Thymus (tissue), 11 donors: ENCODE results near the gene CDCP2. TPM values are rescaled to one million over a fixed set of nuclear protein-coding genes. Genes with fewer than 3 reads are reported as not detected.

ENCODE experiments used
- DNase-seq, 9 donors: peaks; one replicate each; pipeline ENCODE4 v3.0.0-alpha.2; 2013; ENCODE audit warnings: low spot score in 9 of 9, low read depth in 6 of 9, missing footprints in 1 of 9
- H3K27ac ChIP-seq, 2 donors: one replicate each; pipeline ENCODE4 v1.5.1; 2013; ENCODE audit warnings: control low read depth in 1 of 2, low read depth in 1 of 2, low read length in 1 of 2, mild to moderate bottlenecking in 1 of 2, moderate library complexity in 1 of 2
- H3K27me3 ChIP-seq, 2 donors: one replicate each; pipeline ENCODE4 v1.5.1; 2013; ENCODE audit warnings: low read length in 1 of 2; ENCODE audit not compliant: control insufficient read depth in 2 of 2, insufficient read depth in 1 of 2
- H3K36me3 ChIP-seq, 2 donors: one replicate each; pipeline ENCODE4 v1.5.1; 2013; ENCODE audit warnings: low read length in 1 of 2, mild to moderate bottlenecking in 1 of 2, moderate library complexity in 1 of 2; ENCODE audit not compliant: control insufficient read depth in 2 of 2, insufficient read depth in 2 of 2
- H3K4me1 ChIP-seq, 2 donors: one replicate each; pipeline ENCODE4 v1.5.1; 2013; ENCODE audit warnings: low read length in 2 of 2; ENCODE audit not compliant: control insufficient read depth in 2 of 2, insufficient read depth in 2 of 2
- H3K4me3 ChIP-seq, 2 donors: one replicate each; pipeline ENCODE4 v1.5.1; 2013; ENCODE audit warnings: low read length in 2 of 2, control low read depth in 1 of 2, mild to moderate bottlenecking in 1 of 2
- H3K9me3 ChIP-seq, 2 donors: one replicate each; pipeline ENCODE4 v1.5.1; 2013; ENCODE audit warnings: low read length in 1 of 2, mild to moderate bottlenecking in 1 of 2; ENCODE audit not compliant: control insufficient read depth in 2 of 2, insufficient read depth in 1 of 2
- WGBS: extraction: QIAGEN DNeasy Blood & Tissue Kit; methylation state at CpG from one replicate; pipeline ENCODE4 v1.1.7; 2013; 5-methylcytosine and 5-hydroxymethylcytosine counted together
- polyA plus RNA-seq: library from polyadenylated mRNA; stranded (reverse); fragments of 200-250 nt; gene quantifications from one replicate; pipeline ENCODE4 v1.2.3, GENCODE V29; 2013
- total RNA-seq: library from RNA; stranded (reverse); fragments of 120-200 nt; gene quantifications from one replicate; pipeline ENCODE4 v1.2.4, GENCODE V29; 2013
- donor health status: healthy.

CDCP2 gene
- total and polyA plus RNA-seq, 2 donors: not detected

- Histone ChIP-seq H3K27me3 (no peaks in the 10 kb centered on the region), H3K4me3 (no peak overlapping the region), H3K4me1 (no peaks in the 10 kb centered on the region), H3K27ac (no peak overlapping the region), H3K36me3 (peaks cover 2 to 5% of the 10 kb centered on the region in 2 donors), H3K9me3 (no peaks in the 10 kb centered on the region)
- no peak for DNase-seq
- 99% methylated on average over 3 of the region's 3 CpGs for WGBS
Measured at GRCh38 chr1:54186056-54186455, 33.3 kb upstream of the CDCP2 start.

GRCh38 chr1:54180701-54181360 lies 28.0 kb upstream of the CDCP2 start:
- H3K9me3 ChIP-seq: no peaks in the 10 kb centered on the region
- H3K4me3 ChIP-seq: no peak overlapping the region
- H3K4me1 ChIP-seq: no peaks in the 10 kb centered on the region
- H3K36me3 ChIP-seq: peaks cover 2 to 3% of the 10 kb centered on the region in 2 donors
- no peak for DNase-seq
- H3K27me3 ChIP-seq: no peaks in the 10 kb centered on the region
- H3K27ac ChIP-seq: no peak overlapping the region
- 97% methylated on average over 5 of the region's 5 CpGs for WGBS

DNA sequence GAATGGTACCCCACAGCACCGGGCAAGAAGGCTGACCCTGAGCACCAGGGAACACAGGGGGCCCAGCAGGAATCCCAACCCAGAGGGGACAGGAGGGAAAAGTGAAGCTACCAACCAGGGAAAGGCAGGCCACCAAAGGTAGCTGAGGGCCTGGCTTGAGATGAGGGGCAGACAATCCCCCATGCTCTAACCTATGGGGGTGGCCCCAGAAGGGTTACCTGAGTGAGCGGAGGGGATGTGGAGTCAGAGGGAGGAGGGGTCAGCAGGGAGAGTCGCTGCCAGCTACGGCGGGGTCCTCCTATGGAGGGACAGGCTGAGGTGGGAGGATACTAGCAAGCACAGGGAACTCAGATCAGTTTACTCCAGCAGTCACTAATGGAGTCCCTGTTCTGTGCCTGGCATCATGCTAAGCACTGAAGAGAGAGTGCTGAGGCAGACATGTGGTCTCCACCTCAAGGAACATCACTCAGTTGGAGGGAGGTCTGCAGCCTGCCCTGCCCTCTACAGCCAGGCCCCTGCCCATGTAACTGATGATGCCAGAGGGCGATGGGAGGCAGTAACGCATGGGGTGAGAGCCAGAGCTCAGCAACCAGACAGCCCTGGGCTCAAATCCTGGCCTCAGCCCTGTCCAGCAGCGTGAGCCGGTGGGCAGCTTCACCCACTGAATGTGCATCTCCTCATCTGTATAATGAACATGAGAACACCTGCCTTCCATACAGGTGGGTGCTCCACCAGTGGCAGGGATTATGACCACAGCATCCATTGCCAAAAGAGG lies 25.7 kb upstream of the CDCP2 start:
- Histone ChIP-seq H3K4me1 (peaks cover 0 to 2% of the 10 kb centered on the region in 2 donors), H3K27ac (no peak overlapping the region), H3K9me3 (no peaks in the 10 kb centered on the region), H3K27me3 (no peaks in the 10 kb centered on the region), H3K36me3 (peaks cover 2 to 3% of the 10 kb centered on the region in 2 donors), H3K4me3 (no peak overlapping the region)
- 91% methylated on average over 9 of the region's 9 CpGs for WGBS
- no peak for DNase-seq

DNA sequence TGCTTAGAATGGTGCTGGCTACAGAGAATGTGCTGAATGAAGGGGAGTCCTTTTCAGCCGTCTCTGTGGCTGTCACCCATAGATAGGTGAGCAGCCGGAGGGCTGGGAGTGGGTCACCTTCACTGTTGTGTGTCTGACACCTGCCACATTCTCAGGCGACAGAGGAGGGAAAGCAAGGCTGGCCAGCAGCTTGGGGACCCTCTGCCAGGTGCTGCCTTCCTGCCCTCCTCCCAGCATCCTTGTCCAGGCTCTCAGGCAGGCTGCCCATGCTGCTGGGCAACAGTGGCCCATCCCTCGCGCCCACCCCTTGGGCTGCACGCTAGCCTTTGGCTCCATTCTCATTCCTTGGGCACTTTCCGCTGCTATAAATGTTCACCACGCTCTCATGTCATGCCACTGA lies 24.9 kb upstream of the CDCP2 start:
- Histone ChIP-seq H3K27ac (no peak overlapping the region), H3K27me3 (no peaks in the 10 kb centered on the region), H3K36me3 (peaks cover 2 to 3% of the 10 kb centered on the region in 2 donors), H3K9me3 (no peaks in the 10 kb centered on the region), H3K4me3 (no peak overlapping the region), H3K4me1 (peaks cover 0 to 2% of the 10 kb centered on the region in 2 donors)
- WGBS: over 99% methylated on average over 8 of the region's 8 CpGs
- no peak for DNase-seq

- no peaks in the 10 kb centered on the region for H3K9me3 ChIP-seq
- H3K27ac ChIP-seq: no peak overlapping the region
- peaks cover 0 to 2% of the 10 kb centered on the region in 2 donors for H3K4me1 ChIP-seq
- H3K36me3 ChIP-seq: peaks cover 2 to 3% of the 10 kb centered on the region in 2 donors
- DNase-seq: no peak
- H3K4me3 ChIP-seq: no peak overlapping the region
- 94% methylated on average over 6 of the region's 6 CpGs for WGBS
- no peaks in the 10 kb centered on the region for H3K27me3 ChIP-seq
Measured at GRCh38 chr1:54176621-54177327, 24.0 kb upstream of the CDCP2 start.

DNA sequence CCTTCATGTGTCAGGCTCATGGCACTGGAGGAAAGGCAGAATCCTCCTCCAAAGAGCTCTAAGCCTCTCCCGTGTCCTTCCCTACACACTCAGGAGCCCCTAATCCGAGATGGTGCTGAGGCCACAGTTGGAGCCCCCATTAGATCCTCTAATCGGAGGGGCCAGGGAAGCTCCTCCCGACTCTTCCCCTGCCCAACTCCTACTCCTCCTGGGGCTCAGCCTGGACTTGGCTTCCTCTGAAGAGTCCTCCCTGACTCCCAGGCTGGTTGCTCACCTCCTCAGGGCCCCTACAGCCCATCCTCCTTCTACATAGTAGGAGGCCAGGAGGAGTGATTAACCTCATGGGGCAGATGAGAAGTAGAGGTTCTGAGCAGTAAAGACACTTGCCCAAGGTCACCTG lies 21.3 kb upstream of the CDCP2 start:
- no peak overlapping the region for H3K27ac ChIP-seq
- H3K27me3 ChIP-seq: no peaks in the 10 kb centered on the region
- no peak for DNase-seq
- H3K4me3 ChIP-seq: no peak overlapping the region
- peaks cover 0 to 3% of the 10 kb centered on the region in 2 donors for H3K36me3 ChIP-seq
- 95% methylated on average over 4 of the region's 4 CpGs for WGBS
- no peaks in the 10 kb centered on the region for H3K9me3 ChIP-seq
- peaks cover 0 to 2% of the 10 kb centered on the region in 2 donors for H3K4me1 ChIP-seq

GRCh38 chr1:54173681-54174080 lies 20.9 kb upstream of the CDCP2 start:
- 79% methylated on average over 9 of the region's 9 CpGs for WGBS
- no peak overlapping the region for H3K27ac ChIP-seq
- DNase-seq: no peak
- H3K27me3 ChIP-seq: no peaks in the 10 kb centered on the region
- H3K4me1 ChIP-seq: peaks cover 0 to 2% of the 10 kb centered on the region in 2 donors
- H3K9me3 ChIP-seq: no peaks in the 10 kb centered on the region
- no peaks in the 10 kb centered on the region for H3K36me3 ChIP-seq
- no peak overlapping the region for H3K4me3 ChIP-seq

DNA sequence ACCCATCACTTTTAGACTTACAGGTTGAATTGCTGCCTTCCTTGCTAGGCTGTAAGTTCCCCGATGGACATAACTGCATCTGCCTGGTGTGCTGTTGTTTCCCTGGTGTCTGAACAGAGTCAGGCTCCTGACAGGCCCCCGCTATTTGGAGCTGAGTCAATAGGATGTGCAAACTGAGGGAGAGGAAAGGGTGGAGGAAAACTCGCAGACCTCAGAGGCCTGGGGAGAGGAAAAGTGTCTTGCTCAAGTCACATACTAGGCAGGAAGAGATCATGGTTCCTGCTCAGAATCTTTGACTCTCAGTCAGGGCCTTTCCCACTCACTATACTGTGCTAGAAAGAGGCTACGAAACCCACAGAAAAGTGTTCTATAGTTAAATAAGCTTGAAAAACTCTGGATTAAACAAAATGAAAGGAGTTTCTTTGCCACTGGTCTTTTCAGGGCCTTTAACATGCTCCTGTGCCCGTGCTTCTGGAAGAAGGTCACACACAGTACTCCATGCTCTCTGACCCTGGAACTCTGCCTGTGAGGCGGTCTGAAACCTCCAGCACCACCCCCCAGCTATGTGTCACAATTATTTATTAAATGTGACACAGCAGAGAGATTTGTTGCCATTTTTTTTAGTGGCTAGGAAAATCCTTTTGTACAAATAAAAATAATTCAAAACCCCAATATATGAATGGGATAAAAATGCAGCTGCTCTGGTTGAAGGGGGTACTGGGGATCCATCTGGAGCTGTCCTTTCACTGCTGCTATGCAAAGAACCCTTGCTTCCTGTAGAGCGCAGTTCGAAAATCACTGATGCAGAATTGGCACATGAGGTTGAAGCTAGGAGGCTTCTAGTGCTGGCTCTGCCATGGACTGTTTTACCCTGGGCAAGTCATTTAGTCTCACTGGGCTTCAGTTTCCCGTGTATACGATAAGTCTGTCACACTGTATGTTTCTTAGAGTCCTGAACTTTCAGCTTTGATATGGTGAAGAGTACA lies 20.1 kb upstream of the CDCP2 start:
- WGBS: 94% methylated on average over 10 of the region's 10 CpGs
- H3K27me3 ChIP-seq: no peaks in the 10 kb centered on the region
- no peak overlapping the region for H3K4me3 ChIP-seq
- H3K9me3 ChIP-seq: no peaks in the 10 kb centered on the region
- no peaks in the 10 kb centered on the region for H3K36me3 ChIP-seq
- DNase-seq: no peak
- H3K27ac ChIP-seq: no peak overlapping the region
- peaks cover 0 to 2% of the 10 kb centered on the region in 2 donors for H3K4me1 ChIP-seq
